ENCODE measurements around the gene FRK.

GRCh38 chr6:115887891-115888290 is 172.8 kb downstream of the FRK start:
- TF ChIP-seq CTCF (conservative IDR thresholded peaks at IDR 0.05 in 1 of 2, IDR thresholded peaks at IDR 0.05 in 1 of 2; ENCODE audit: extremely low read depth in 1 of 2, insufficient read depth in 1 of 2, low read depth in 1 of 2, low read length in 2 of 2) = no peak
- TF ChIP-seq EZH2 (IDR thresholded peaks at IDR 0.05; ENCODE audit: borderline replicate concordance, low read length) = no peak
